GM19395 (cell line): ENCODE data around the gene B4GALT1.
A peak's percentile ranks its signal among the peaks of the same experiment; 100 is the strongest.
"Not testable (repeated sequence)": the region's sequence is repeated elsewhere in the genome, so short reads cannot be mapped to it uniquely, and the experiment has no call there.

Source experiments
- ATAC-seq: cut with Tn5 transposase; IDR thresholded peaks from one replicate; pipeline ENCODE4 v1.9.1; 2021; ENCODE audit warnings: mild to moderate bottlenecking, moderate library complexity; ENCODE audit not compliant: unreplicated experiment

The B4GALT1 gene

DNA sequence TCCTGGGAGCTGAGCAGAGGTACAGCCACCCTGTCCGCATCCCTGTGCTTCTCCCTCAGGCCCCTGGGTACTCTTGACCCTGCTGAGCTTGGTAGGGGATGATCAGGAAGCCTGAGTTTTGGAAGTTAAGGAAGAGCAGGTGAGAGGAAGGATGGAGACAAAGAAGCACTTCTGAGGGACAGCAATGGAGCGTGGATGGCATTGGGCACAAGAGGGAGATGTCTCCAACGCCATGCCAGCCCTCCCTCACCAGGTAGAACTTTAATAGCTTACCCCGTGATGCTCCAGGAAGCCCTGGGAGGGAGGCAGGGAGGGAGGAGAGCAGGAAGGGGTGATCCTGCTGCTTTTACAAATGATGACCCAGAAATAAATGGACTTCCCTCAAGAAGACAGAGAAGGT lies 60.8 kb downstream of the B4GALT1 start:
- no peak for ATAC-seq

DNA sequence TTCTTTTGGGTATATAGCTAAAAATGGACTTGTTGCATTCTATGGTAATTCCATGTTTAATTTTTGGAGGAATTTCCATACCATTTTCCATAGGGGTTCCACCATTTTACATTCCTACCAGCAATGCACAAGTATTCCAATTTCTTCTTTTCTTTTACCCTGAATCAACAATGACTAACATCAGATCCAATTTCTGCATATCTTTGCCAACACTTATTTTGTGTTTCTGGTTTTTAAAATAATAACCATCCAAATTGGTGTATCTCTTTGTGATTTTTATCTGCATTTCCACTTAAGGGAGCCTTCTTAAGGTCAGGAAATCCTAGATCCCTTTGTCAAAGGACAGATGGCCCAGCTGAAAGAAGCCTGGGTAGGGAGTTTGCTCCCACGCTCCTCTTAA lies 61.2 kb downstream of the B4GALT1 start:
- ATAC-seq, result no peak

DNA sequence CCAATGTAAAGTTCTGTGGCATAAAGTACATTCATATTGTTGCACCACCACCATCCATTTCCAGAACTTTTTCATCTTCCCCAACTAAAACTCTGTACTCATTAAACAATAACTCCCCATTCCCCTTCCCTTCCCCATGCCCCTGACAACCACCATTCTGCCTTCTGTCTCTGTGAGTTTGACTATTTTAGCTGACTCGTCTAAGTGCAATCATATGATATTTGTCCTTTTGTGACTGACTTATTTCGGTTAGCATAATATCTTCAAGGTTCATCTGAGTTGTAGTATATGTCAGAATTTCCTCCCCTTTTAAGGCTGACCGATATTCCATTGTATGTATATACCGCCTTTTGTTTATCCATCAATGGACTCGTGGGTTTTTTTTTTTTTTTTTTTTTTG lies 61.6 kb downstream of the B4GALT1 start:
- no peak for ATAC-seq

DNA sequence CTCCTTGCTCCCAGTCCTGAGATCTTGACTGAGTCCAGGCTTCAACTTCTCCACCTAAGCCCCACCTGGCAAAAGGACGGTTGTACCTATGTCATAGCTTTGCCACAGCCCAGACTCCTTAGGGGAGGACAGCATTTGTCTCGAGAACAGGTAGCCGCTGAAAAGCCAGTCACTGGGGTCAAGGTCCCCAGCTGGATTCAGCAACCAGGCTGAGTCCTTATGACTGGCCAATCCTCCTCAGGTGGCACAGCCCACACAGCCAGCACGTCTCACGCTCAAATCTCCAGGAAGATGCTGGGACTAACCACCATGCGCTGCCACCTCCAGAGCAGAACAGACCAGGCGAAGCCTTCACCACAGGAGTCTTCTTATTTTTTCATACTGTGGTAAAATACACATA lies 62.7 kb downstream of the B4GALT1 start:
- ATAC-seq, result no peak

DNA sequence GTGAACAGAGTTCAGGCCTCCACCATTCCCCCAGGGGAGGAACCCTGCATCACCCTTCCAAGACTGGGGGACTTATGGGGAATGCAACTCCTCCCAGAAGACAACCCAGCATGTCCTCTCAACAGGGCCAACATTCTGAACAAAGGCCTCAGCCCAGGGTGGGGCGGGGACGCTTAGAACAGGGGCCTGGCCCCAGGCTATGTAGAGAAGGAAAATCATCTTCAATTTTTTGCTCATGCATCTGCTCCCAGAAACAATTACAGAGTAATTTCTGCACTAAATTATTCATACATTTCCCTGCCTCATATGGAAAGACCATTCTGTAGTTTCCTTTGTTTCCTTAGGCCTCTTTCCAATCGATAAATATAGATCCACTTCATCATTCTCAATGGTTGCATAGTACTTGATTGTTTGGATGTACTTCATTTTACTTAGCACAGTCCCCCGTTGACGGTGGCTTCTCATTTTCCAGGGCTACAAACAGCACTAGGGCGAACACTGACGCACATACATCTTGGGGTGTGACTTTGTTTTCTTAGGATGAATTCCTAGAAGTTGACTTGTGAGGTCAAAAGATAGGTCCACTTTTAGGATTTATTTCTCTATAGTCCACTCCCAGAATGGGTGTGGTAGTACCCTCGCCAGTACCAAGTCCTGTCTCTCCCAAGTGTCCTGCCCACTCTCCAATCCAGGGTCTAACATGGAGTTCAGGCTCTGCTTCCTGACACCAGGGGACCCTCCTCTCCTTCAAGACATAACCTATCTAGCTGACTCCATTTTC lies 63.4 kb downstream of the B4GALT1 start:
- no peak for ATAC-seq

DNA sequence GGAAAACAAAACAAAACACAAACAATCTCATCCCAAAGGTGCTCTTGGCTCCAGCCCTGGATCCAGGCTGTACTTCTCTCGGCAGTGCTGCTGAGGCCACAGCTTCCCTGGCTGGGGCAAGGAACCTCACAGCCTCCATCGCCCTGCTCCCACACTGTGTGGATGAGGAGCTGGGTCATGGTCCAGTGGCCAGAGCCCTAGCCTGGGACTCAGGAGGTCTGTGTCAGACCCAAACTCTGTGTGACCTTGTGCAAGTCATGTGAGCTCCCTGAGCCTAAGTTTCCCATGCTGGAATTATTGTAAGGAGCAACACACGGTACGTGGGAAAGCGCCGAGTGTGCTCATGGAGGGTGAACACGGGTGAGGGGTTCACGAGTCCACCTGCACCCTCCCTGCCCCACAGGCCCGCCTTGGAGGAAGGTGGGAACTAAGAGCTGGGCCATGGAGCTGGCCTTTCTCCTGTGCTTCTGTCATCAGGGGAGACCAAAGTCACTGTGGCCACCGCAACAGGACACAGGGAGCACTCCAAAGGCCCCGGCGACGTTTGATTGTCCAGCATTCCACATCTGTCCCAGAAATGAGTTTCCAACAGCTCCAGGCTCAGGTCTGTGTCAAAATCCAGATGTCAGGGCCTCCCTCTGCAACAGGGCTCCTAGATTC lies 64.5 kb downstream of the B4GALT1 start:
- ATAC-seq, result no peak

DNA sequence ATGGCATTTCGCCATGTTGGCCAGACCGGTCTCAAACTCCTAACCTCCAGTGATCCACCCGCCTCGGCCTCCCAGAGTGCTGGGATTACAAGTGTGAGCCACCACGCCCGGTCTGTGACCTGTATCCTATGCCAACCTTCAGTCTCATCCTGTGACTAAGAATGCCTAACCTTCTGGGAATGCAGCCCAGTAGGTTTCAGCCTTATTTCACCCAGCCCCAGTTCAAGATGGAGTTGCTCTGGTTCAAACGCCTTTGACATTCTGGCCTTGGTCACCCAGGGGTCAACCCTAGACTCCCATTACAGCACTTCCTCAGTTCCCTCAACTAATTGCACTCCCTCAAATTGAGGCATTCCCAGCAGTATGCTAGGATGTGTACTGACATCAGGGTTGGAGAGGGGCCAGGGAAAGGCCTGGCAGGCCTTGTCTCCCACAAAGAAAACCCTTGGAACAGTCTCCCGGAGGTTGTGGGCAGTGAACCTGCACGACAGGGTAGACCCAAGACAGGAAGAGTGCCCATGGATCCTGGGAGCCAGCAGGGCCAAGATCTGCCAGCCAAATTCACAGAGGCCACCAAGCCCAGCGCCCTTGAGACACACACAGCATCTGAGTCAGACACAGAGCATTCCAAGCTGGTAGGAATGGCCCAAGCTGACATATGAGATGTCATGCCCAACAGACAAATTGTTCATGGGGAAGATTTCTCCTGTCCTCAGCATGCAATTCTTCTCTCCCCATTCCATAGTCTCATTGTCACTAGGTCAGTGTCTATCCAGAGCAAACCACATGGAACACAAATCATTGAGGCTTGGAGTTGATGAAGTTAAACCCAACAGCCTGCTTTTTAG lies 65.8 kb downstream of the B4GALT1 start:
- ATAC-seq, result no peak

DNA sequence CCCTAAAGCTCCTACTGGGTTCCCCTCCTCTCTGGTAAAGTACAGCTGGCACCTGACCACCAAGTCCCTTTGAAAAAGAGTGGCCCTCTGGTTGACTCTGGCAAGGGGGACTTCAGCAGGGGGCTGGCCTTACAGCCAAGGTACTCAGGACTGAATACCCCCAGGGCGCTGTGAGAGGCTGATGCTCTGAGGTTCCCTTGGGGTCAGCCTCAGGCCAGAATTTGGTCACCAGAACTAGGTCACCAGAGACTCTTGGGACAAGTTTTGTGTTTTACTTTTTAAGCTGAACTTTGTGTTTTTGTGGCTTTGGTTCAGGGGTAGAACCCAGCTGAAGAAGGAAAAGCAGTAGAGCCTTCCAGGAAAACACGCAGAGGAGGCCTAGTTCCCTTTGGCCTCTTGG lies 67.4 kb downstream of the B4GALT1 start:
- ATAC-seq, result no peak

DNA sequence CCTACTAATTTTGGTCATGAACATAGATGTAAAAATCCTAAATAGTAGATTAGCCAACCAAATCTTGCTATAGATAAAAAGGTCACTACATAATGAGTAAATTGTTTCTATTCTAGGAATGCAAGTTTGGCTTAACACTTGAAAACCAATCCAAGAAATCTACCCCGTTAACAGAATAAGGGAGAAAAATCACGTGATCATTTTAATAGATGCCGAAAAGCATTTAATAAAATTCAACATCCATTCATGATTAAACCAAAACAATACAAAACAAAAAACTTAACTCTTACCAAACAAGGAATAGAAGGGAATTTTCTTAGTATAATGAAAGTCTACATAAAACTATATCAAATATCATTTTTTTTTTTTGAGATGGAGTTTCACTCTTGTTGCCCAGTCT lies 69.9 kb downstream of the B4GALT1 start:
- no peak for ATAC-seq

DNA sequence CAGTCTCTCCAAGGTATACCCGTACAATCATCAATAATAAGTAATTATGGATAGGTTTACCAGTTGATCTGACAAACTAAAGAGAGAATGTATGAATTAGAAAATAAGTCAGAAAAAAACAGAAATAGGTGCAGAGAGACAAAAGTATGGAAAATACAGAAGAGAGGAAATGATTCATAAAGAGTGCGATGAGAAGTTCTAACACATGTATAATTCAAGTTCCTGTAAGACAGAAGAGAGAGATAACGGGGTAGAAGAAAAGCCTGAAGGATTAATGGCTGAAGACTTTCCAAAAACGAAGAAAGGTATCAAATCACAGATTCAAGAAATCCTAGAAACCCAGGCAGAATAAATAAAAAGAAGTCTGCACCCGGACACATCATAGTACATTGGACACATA lies 74.5 kb downstream of the B4GALT1 start:
- no peak for ATAC-seq

DNA sequence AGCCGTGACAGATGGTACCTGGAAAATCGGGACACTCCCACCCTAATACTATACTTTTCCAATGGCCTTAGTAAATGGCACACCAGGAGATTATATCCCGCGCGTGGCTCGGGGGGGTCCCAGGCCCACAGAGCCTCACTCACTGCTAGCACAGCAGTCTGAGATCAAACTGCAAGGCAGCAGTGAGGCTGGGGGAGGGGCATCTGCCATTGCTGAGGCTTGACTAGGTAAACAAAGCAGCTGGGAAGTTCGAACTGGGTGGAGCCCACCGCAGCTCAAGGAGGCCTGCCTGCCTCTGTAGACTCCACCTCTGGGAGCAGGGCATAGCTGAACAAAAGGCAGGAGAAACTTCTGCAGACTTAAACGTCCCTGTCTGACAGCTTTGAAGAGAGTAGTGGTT lies 81.5 kb downstream of the B4GALT1 start:
- ATAC-seq, result not testable (repeated sequence)

DNA sequence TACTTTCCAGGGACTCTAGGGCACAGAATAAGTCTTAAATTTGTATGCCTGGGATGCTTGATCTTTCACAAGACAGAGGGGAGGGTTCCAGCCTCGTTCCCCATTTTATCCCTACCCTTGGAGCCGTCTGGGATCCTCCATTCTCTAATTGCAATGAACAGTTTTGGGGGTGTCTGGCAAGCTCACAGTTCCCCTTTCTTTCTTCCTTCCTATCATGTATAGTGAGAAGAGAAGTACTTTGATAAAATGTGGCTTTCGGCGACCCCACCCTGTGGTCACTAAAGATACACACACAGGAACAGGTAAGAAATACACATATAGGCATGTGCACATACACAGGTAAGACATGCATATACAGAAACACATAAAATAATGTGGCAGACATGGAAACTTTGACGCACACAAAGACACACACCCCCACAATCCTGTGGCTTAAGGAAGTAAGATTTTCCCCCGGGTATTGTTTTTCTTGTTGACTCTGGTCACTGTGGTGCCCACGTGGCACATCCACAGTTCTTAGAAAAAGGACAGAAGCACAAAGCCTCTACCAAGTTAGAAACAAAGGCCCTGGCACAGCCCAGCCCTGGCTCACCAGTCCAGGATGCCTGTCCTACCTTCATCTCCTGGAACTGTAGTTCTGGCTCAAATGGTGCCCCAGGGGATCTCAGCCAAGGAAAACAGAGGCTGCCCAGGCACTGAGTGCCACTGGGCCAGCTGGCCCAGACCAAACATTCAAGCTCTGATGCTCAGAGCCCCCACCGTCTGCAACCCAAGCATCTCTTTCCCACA lies 84.4 kb downstream of the B4GALT1 start:
- ATAC-seq, result no peak

DNA sequence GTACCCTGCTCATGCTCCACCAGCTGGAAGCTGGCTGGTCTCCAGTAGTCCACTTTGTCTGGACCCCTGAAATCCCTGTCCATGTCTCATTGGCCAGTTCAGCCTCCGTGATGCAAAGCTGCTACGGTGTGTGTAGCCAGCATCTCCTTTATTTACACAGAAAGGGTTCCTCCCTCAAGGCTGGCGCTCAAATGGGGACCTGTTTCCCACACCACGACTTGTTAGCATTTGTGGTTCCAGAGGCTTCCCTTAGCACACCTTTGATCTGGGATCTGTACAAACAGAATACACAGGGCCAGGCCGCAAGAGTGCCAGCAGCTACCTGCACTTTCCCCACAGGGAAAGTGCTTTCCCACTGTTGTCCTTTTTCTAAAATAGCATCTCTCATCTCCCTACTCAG lies 85.0 kb downstream of the B4GALT1 start:
- ATAC-seq, result no peak

DNA sequence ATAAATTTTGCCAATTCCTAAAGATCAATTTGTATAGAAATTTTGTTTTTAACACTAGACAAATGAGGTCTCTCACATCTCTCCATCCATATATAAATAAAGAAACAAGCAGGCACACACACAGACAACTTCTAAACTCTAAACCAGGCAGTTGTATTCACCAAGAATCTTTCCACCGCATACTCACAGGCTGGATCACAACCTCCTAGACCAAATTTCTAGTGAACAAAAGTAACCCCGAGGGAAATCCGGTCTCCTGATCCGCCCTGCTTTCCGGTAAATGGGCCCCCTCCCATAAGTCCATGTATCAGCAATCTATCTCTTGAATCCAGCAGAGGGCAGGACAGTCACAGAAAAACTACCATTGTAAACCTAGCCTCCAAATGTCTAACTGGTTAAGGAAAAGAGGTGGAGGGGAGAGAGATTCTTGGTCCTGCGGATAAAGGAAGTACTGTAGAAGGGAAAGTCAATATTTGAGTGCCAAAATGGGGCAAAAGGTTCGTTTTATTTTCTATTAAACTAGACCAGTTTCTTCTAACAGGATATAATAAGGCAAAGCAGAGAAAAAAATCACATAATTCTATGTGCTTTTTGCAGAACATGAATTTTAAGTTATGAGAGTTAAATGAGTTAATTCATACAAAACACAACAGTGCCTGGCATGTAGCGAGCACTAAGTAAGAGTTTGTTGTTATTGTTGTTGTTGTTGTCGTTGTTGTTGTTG lies 85.8 kb downstream of the B4GALT1 start:
- ATAC-seq, result peak; percentile 50

DNA sequence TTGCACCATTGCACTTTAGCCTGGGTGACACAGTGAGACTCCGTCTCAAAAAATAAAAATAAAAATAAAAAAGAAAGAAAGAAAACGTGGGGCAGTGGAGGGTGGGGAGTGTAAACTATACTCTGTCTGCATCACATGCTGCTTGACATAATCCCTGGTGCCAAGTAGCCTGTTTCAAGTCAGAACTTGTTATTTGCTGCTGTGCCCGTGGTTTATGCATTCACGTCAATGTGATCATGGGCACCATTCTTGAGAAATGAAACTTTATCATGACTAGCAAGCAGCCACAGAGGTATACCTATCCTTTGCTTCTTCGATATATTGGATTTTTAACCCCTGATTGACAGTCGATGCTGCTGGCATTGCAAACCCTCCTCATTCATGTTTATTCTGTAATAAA lies 86.6 kb downstream of the B4GALT1 start:
- ATAC-seq, result no peak

DNA sequence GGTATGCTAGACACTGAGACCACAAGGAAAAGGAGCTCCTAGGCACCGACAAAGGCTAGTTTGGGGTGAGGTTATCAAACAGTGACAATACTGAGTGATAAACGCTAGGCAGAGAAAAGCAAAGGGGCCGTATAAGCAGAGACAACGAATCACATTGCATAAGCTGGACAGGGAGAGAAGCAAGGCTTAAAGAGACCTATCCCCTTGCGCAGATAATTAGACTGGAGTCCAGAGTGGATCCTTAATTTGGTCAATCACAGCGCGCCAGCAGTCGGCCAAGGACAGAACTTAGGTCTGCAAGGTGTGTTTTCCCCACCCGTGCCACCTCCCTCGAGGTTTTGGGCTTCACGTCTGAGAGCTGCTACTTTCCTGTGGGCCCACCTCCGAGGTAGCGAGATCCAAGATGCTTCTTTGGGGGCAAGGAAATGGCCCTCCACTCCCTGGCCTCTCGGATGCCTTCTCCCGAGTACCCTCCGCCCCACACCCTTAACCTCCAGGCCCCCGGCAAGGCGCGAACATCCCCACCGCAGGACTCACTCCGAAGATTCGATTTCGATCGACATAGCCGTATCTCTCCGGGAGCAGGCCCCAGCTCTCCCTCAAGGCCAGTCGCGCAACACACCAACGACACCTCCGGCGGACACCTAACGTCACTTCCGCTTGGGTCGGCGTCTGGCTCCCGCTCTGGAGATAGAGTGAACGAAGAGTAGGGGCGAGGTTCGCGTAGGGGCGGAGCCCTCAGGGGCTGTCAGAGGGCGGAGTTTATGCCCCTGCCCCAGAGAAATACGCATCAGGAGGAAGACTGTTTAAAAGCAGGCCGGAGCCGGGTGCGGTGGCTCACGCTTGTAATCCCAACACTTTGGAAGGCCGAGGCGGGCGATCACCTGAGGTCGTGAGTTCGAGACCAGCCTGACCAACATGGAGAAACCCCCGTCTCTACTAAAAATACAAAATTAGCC lies 90.8 kb downstream of the B4GALT1 start, which contains the start of gene SMU1:
Gene SMU1 (minus strand): TSS at position 629 of the 959 bp plus-strand sequence. CDS start 66 bp downstream, at position 563.
- peak; percentile 99 for ATAC-seq

DNA sequence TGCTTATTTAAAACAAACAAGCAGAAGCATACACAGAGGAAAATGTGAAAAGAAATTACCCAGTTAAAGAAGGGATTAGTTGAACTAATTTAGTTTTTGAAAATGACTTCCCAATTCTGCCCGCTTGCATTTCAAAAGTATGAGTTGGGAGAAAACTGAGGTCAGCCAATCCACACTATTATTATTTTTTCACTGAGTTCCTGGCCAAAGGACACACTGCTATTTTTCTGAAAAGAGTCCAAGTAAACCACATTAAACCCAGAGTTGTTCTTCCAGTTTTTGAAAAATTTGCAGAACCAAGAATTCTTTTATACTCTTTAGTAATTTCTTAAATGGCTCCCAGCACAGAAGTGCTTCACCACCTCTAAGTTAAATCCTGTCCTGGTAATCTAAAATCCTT lies 98.1 kb downstream of the B4GALT1 start:
- ATAC-seq, result no peak

DNA sequence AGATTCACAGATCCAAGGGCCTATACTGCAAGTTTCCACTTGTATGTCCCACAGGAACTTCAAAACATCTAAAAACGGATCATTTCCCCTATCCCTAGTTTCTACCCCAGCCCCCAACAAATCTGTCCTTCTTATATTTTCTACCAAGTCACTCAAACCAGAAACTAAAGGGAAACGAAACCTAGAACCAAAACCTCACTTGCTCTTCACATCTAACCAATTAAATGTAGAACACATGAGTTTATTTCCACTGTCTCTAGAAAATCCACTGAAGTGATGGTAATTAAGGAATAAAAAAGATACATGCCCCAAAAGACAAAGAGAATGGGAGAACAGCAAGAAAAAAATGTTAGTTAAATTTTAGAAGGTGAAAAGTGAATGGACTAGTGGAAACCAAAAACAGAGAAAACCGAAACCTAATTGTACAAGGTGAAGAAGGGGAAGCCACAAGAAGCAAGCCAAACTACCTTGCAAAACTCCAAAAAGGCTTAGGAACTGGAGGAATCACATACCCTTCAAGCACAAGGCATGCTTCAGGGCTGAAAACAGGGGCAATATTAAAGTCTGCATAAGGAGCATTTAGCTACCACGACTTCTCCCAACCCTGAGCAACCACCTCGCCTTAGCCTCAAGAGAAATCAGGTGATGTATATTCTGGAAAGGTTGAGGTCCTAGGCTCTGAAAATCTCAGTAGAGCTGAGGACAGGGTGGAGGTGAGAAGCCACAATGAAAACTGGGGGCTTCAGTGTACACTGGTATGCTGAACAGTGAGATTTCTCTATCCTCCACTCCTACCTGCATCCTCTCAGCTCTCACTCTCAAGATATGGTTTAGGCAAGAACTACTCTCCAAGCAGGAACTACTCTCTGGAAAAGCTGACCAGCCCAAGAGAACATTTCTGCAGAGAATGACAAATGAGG lies 101.7 kb downstream of the B4GALT1 start:
- ATAC-seq, result peak; percentile 91
